CD14-positive monocyte (primary cell): Measurements from ENCODE around the gene CPSF2. TPM values are rescaled to one million over a fixed set of nuclear protein-coding genes. Genes with fewer than 3 reads are reported as not detected.

Source experiments
- DNase-seq, 3 donors: peaks; one replicate each; pipeline ENCODE4 v3.0.0-alpha.2; 2011 to 2022
- H2AFZ ChIP-seq: 2 replicates; pipeline ENCODE4 v1.6.0; 2012; ENCODE audit warnings: mild to moderate bottlenecking, low read depth, low read length, inconsistent platforms; ENCODE audit not compliant: insufficient read depth, poor library complexity, severe bottlenecking
- H3K27ac ChIP-seq, 2 donors: 1 replicate in 1 of 2; 2 replicates in 1 of 2; pipeline ENCODE4 v1.5.1; 2012 to 2013; ENCODE audit warnings: low read length in 2 of 2, control low read depth in 1 of 2, inconsistent platforms in 1 of 2, low read depth in 1 of 2, mild to moderate bottlenecking in 1 of 2
- H3K27me3 ChIP-seq, 2 donors: one replicate each; pipeline versions ENCODE4 v1.6.0 to v1.6.1; 2011 to 2013; ENCODE audit warnings: low read length in 2 of 2; ENCODE audit not compliant: control insufficient read depth in 2 of 2, insufficient read depth in 2 of 2
- H3K36me3 ChIP-seq, 2 donors: replicated peaks in 1 of 2; 1 replicate in 1 of 2; 2 replicates in 1 of 2; pipeline versions ENCODE4 v1.5.1 to v1.6.1; 2012 to 2013; ENCODE audit warnings: low read length in 2 of 2, control low read depth in 1 of 2, inconsistent platforms in 1 of 2, mild to moderate bottlenecking in 1 of 2; ENCODE audit not compliant: insufficient read depth in 2 of 2, control insufficient read depth in 1 of 2
- H3K4me1 ChIP-seq, 2 donors: 1 replicate in 1 of 2; 2 replicates in 1 of 2; pipeline versions ENCODE4 v1.5.1 to v1.6.1; 2012 to 2013; ENCODE audit warnings: low read length in 2 of 2, control low read depth in 1 of 2, inconsistent platforms in 1 of 2, mild to moderate bottlenecking in 1 of 2, moderate library complexity in 1 of 2; ENCODE audit not compliant: insufficient read depth in 2 of 2, control insufficient read depth in 1 of 2
- H3K4me2 ChIP-seq: replicated peaks from 2 replicates; pipeline ENCODE3; 2012; ENCODE audit warnings: low read length, moderate library complexity, mild to moderate bottlenecking; ENCODE audit not compliant: poor library complexity, severe bottlenecking; ENCODE audit errors: extremely low read depth
- H3K4me3 ChIP-seq, 3 experiments: fragments of 200-600 bp in 1 of 3; sonication (generic) in 1 of 3; replicated peaks in 1 of 3; 1 replicate in 2 of 3; 2 replicates in 1 of 3; pipeline ENCODE4 v1.5.1; 2011 to 2013; ENCODE audit warnings: low read length in 3 of 3, mild to moderate bottlenecking in 3 of 3, control low read depth in 2 of 3, low read depth in 2 of 3, inconsistent platforms in 1 of 3, moderate library complexity in 1 of 3
- H3K79me2 ChIP-seq: 2 replicates; pipeline ENCODE4 v1.6.0; 2012; ENCODE audit warnings: mild to moderate bottlenecking, control low read depth, inconsistent platforms, low read length, moderate library complexity; ENCODE audit not compliant: insufficient read depth
- H3K9ac ChIP-seq: 2 replicates; pipeline ENCODE4 v1.6.0; 2017; ENCODE audit warnings: low read length, mild to moderate bottlenecking; ENCODE audit not compliant: insufficient read depth, poor library complexity, severe bottlenecking
- H3K9me3 ChIP-seq, 2 donors: replicated peaks in 1 of 2; 1 replicate in 1 of 2; 2 replicates in 1 of 2; pipeline versions ENCODE4 v1.5.1 to v1.6.1; 2012 to 2013; ENCODE audit warnings: low read length in 2 of 2, control low read depth in 1 of 2; ENCODE audit not compliant: control insufficient read depth in 1 of 2, insufficient read depth in 1 of 2
- H4K20me1 ChIP-seq: 2 replicates; pipeline ENCODE4 v1.6.0; 2012; ENCODE audit warnings: mild to moderate bottlenecking, low read length, control low read depth, moderate library complexity; ENCODE audit not compliant: insufficient read depth
- H3K27ac Mint-ChIP-seq, 7 donors: one replicate each; pipeline ENCODE4 v1.8.0; 2020; ENCODE audit warnings: mild to moderate bottlenecking in 7 of 7, mixed read lengths in 7 of 7, moderate library complexity in 6 of 7, inconsistent platforms in 2 of 7
- H3K27me3 Mint-ChIP-seq, 3 donors: one replicate each; pipeline ENCODE4 v1.8.0; 2021 to 2022; ENCODE audit warnings: low read depth in 3 of 3, mild to moderate bottlenecking in 3 of 3, mixed read lengths in 3 of 3, moderate library complexity in 3 of 3, inconsistent platforms in 1 of 3
- H3K36me3 Mint-ChIP-seq, 2 donors: one replicate each; pipeline ENCODE4 v1.8.0; 2020; ENCODE audit warnings: mixed read lengths in 2 of 2, inconsistent platforms in 1 of 2, mild to moderate bottlenecking in 1 of 2
- H3K4me1 Mint-ChIP-seq: one replicate; pipeline ENCODE4 v1.8.0; 2020; ENCODE audit warnings: mild to moderate bottlenecking, mixed read lengths
- H3K4me3 Mint-ChIP-seq, 2 donors: one replicate each; pipeline ENCODE4 v1.8.0; 2020; ENCODE audit warnings: mild to moderate bottlenecking in 2 of 2, mixed read lengths in 2 of 2, moderate library complexity in 1 of 2
- H3K9me3 Mint-ChIP-seq, 7 donors: one replicate each; pipeline ENCODE4 v1.8.0; 2020 to 2022; ENCODE audit warnings: mixed read lengths in 7 of 7, mild to moderate bottlenecking in 6 of 7, moderate library complexity in 6 of 7, inconsistent platforms in 2 of 7
- WGBS: methylation state at CpG from one replicate; pipeline ENCODE4 v1.1.5; 2013; ENCODE audit warnings: missing lambda C conversion rate; ENCODE audit not compliant: insufficient coverage; 5-methylcytosine and 5-hydroxymethylcytosine counted together
- intact Hi-C, 2 donors: fragments of 100-400 bp; cut with micrococcal nuclease; formaldehyde crosslinking; loops; one replicate each; pipeline versions ENCODE4 v1.15.0 to v1.15.1; 2023
- polyA plus RNA-seq, 3 donors: library from polyadenylated mRNA; depleted of rRNA in 1 of 3; unstranded in 2 of 3; stranded (reverse) in 1 of 3; fragments of 300-500 nt in 2 of 3; fragments of >200 nt in 1 of 3; fragmentation: Illumina TruSeq in 2 of 3; gene quantifications; 1 replicate in 2 of 3; 2 replicates in 1 of 3; pipeline ENCODE4 v1.2.3, GENCODE V29; 2012 to 2021
- TF ChIP-seq, protein P1 (sequence below): fragments of 200-600 bp; IDR thresholded peaks from one replicate; pipeline ENCODE4 v1.8.0; 2022; ENCODE audit warnings: antibody characterized with exemption, mild to moderate bottlenecking

Gene CPSF2
- polyA plus RNA-seq, 3 donors, result 8.5 to 44.9 (median 25.5) TPM

DNA sequence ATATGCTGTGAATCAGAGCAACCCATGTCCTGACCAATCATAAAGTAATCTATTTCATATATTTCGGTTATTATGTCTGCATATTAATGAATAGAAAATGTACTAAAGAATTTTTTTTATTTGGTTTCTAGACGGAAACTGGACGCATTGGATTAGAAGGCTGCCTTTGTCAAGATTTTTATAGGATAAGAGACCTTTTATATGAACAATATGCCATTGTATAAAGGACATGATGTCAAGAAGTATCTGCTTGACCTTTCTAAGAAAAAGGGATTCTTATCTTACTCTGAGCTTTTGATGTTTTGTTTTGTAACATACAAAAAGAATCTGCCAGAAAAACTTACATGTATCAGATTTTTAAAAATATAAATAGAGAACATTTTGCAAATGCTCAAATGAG lies 39.8 kb downstream of the CPSF2 start:
- no peak overlapping the region for H3K9ac ChIP-seq
- H3K4me1 ChIP-seq, result peaks cover 16 to 17% of the 10 kb centered on the region in 2 donors
- H3K27me3 ChIP-seq, result no peaks in the 10 kb centered on the region
- TF ChIP-seq, protein P1, sequence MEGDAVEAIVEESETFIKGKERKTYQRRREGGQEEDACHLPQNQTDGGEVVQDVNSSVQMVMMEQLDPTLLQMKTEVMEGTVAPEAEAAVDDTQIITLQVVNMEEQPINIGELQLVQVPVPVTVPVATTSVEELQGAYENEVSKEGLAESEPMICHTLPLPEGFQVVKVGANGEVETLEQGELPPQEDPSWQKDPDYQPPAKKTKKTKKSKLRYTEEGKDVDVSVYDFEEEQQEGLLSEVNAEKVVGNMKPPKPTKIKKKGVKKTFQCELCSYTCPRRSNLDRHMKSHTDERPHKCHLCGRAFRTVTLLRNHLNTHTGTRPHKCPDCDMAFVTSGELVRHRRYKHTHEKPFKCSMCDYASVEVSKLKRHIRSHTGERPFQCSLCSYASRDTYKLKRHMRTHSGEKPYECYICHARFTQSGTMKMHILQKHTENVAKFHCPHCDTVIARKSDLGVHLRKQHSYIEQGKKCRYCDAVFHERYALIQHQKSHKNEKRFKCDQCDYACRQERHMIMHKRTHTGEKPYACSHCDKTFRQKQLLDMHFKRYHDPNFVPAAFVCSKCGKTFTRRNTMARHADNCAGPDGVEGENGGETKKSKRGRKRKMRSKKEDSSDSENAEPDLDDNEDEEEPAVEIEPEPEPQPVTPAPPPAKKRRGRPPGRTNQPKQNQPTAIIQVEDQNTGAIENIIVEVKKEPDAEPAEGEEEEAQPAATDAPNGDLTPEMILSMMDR, result no peak
- no peaks in the 10 kb centered on the region for H3K27me3 Mint-ChIP-seq
- peaks cover 13% of the 10 kb centered on the region for H3K4me1 Mint-ChIP-seq
- no peak overlapping the region for H3K4me3 ChIP-seq
- H2AFZ ChIP-seq, result no peak overlapping the region
- intact Hi-C loops, result no loop called here
- no peak overlapping the region for H3K27ac ChIP-seq
- peaks cover 64 to 88% of the 10 kb centered on the region in 2 donors for H3K36me3 ChIP-seq
- no peaks in the 10 kb centered on the region for H3K79me2 ChIP-seq
- no peak overlapping the region for H3K4me2 ChIP-seq
- DNase-seq, result no peak
- peaks cover 4 to 12% (median 8%) of the 10 kb centered on the region in 7 donors for H3K9me3 Mint-ChIP-seq
- WGBS, result no CpG with 5 or more reads among the region's 3 CpGs
- no peaks in the 10 kb centered on the region for H4K20me1 ChIP-seq
- H3K36me3 Mint-ChIP-seq, result peaks cover 72 to 88% of the 10 kb centered on the region in 2 donors
- no peaks in the 10 kb centered on the region for H3K9me3 ChIP-seq
- peak overlapping the region in 1 of 7 donors; percentile 90 for H3K27ac Mint-ChIP-seq
- no peak overlapping the region for H3K4me3 Mint-ChIP-seq

DNA sequence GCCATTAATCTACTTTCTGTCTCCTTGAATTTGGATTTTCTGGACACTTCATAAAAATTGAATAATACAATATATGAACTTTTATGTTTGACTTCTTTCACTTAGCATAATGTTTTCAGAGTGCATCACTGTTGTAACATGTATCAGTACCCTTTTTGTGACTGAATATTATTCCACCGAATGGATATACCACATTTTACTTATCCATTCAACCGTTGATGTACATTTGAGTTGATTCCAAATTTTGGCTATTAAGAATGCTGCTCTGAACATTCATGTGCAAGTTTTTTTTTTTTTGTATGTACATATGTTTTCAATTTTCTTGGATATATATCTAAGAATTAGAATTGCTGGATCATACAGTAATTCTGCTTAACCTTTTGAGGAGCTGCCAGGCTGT lies 43.2 kb downstream of the CPSF2 start:
- H3K27ac ChIP-seq, result no peak overlapping the region
- H3K27ac Mint-ChIP-seq, result peak overlapping the region in 2 of 7 donors; percentile 47 to 78
- TF ChIP-seq, protein P1, result no peak
- intact Hi-C loops, result no loop called here
- H3K9ac ChIP-seq, result no peak overlapping the region
- no peak overlapping the region for H3K4me3 ChIP-seq
- peaks cover 22 to 24% of the 10 kb centered on the region in 2 donors for H3K4me1 ChIP-seq
- H3K79me2 ChIP-seq, result no peaks in the 10 kb centered on the region
- H3K27me3 Mint-ChIP-seq, result no peaks in the 10 kb centered on the region
- H3K4me3 Mint-ChIP-seq, result no peak overlapping the region
- H3K4me2 ChIP-seq, result no peak overlapping the region
- peaks cover 17% of the 10 kb centered on the region for H3K4me1 Mint-ChIP-seq
- H3K36me3 ChIP-seq, result peaks cover 36 to 67% of the 10 kb centered on the region in 2 donors
- H4K20me1 ChIP-seq, result no peaks in the 10 kb centered on the region
- H3K27me3 ChIP-seq, result no peaks in the 10 kb centered on the region
- H2AFZ ChIP-seq, result no peak overlapping the region
- no peak for DNase-seq
- H3K36me3 Mint-ChIP-seq, result peaks cover 56 to 79% of the 10 kb centered on the region in 2 donors
- H3K9me3 ChIP-seq, result no peaks in the 10 kb centered on the region
- peaks cover 4 to 12% (median 8%) of the 10 kb centered on the region in 7 donors for H3K9me3 Mint-ChIP-seq
- no CpG with 5 or more reads among the region's 2 CpGs for WGBS
